SK-N-SH (cell line): Measurements from ENCODE around the gene NDUFS3.

ENCODE experiments used
- CHD2 ChIP-seq: fragments of 150-350 bp; IDR thresholded peaks from 2 replicates; pipeline ENCODE4 v1.6.1; 2018; ENCODE audit warnings: low read length; ENCODE audit not compliant: partially characterized antibody
- POLR2AphosphoS5 ChIP-seq: IDR thresholded peaks from 2 replicates; pipeline ENCODE4 v1.6.1; 2012; ENCODE audit warnings: low read depth, low read length
- YY1 ChIP-seq: IDR thresholded peaks from 2 replicates; pipeline ENCODE4 v1.4.0; 2012; ENCODE audit warnings: low read depth, mild to moderate bottlenecking
- TF ChIP-seq, protein P1 (sequence below): fragments of 200-600 bp; sonication (generic); IDR thresholded peaks from 2 replicates; pipeline ENCODE4 v1.6.1; 2017; ENCODE audit warnings: antibody characterized with exemption, mild to moderate bottlenecking, moderate library complexity

DNA sequence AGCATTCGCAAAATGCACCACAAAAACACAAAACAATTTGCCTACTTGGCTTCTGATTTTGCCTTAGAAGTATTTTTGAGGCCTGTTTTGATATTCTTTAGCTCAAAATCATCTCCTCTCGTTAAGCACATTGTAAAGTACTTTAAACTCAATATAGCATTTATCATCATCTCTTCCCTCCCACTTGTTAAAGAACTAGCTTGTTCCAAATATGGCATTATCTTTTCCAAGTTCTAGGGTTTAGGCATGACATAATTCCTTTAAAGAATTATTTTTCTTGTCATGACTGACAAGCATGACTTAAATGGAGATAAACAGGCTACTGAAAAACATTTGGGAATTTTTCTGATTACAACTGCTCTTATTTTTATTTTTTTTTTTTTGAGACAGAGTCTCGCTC, 47.2 kb upstream of the NDUFS3 start:
- TF ChIP-seq POLR2AphosphoS5 (no peak), YY1 (no peak), CHD2 (no peak)
- TF ChIP-seq, protein P1, sequence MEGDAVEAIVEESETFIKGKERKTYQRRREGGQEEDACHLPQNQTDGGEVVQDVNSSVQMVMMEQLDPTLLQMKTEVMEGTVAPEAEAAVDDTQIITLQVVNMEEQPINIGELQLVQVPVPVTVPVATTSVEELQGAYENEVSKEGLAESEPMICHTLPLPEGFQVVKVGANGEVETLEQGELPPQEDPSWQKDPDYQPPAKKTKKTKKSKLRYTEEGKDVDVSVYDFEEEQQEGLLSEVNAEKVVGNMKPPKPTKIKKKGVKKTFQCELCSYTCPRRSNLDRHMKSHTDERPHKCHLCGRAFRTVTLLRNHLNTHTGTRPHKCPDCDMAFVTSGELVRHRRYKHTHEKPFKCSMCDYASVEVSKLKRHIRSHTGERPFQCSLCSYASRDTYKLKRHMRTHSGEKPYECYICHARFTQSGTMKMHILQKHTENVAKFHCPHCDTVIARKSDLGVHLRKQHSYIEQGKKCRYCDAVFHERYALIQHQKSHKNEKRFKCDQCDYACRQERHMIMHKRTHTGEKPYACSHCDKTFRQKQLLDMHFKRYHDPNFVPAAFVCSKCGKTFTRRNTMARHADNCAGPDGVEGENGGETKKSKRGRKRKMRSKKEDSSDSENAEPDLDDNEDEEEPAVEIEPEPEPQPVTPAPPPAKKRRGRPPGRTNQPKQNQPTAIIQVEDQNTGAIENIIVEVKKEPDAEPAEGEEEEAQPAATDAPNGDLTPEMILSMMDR, result no peak
